ENCODE data around the gene RASGRP1. TPM values are rescaled to one million over a fixed set of nuclear protein-coding genes. Genes with fewer than 3 reads are reported as not detected.

Gene RASGRP1
- total RNA-seq, 1 donor, result 9.5 TPM

DNA sequence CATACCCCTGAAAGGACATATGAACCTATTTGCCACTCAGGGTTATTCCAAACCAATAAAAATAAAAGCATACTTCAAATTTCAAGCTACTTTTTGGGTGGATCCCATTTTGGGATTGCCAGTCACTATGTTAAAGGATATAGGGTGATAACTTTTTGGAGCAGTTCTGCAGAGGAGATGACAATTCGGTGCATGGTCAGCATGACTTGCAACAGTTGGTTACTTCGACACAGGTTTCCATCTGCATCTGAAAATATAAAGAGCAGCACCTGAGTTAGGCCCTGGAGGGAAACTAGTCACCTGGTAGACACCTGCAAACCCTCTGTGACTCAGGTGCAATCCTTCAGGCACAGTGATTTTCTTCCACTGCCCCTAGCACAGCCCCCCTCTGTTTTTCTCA lies 38.5 kb downstream of the RASGRP1 start:
- DNase-seq (ENCODE audit: low read depth), result no peak
- TF ChIP-seq, protein P1, sequence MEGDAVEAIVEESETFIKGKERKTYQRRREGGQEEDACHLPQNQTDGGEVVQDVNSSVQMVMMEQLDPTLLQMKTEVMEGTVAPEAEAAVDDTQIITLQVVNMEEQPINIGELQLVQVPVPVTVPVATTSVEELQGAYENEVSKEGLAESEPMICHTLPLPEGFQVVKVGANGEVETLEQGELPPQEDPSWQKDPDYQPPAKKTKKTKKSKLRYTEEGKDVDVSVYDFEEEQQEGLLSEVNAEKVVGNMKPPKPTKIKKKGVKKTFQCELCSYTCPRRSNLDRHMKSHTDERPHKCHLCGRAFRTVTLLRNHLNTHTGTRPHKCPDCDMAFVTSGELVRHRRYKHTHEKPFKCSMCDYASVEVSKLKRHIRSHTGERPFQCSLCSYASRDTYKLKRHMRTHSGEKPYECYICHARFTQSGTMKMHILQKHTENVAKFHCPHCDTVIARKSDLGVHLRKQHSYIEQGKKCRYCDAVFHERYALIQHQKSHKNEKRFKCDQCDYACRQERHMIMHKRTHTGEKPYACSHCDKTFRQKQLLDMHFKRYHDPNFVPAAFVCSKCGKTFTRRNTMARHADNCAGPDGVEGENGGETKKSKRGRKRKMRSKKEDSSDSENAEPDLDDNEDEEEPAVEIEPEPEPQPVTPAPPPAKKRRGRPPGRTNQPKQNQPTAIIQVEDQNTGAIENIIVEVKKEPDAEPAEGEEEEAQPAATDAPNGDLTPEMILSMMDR (IDR thresholded peaks at IDR 0.05; ENCODE audit: insufficient read depth, low read depth, low read length), result no peak
- no peak overlapping the region for H3K4me3 ChIP-seq (ENCODE audit: low read depth, low read length)

DNA sequence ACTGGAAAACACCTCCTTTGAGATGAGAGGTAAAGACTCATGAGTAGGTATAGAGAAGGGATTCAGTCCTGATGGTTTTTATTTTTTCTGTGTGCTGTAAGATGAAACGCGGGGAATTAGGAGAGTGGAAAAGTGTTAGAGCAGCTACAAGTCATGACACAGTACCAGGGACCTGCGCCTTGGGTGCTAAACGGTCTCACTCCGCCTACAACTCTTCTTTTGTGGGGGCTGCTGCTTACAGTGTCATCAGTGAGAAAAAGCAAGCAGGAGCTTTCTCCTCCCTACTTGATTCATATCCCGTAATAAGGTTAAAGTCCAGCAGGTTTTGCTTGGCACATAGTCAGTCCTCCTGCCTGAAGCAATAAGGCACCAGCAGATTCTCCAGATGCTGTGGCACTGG lies 39.1 kb downstream of the RASGRP1 start:
- DNase-seq (ENCODE audit: low read depth), result no peak
- TF ChIP-seq, protein P1 (IDR thresholded peaks at IDR 0.05; ENCODE audit: insufficient read depth, low read depth, low read length), result no peak
- H3K4me3 ChIP-seq (ENCODE audit: low read depth, low read length), result no peak overlapping the region

- TF ChIP-seq, protein P1 (IDR thresholded peaks at IDR 0.05; ENCODE audit: insufficient read depth, low read depth, low read length), result no peak
- H3K4me3 ChIP-seq (ENCODE audit: low read depth, low read length), result no peak overlapping the region
- no peak for DNase-seq (ENCODE audit: low read depth)
Observed at GRCh38 chr15:38524156-38524555, 40.5 kb downstream of the RASGRP1 start.

- TF ChIP-seq, protein P1 (IDR thresholded peaks at IDR 0.05; ENCODE audit: insufficient read depth, low read depth, low read length), result no peak
- DNase-seq (ENCODE audit: low read depth), result no peak
Observed at GRCh38 chr15:38522922-38523321, 41.7 kb downstream of the RASGRP1 start.

GRCh38 chr15:38521316-38521715 lies 43.3 kb downstream of the RASGRP1 start:
- DNase-seq (ENCODE audit: low read depth), result no peak
- no peak overlapping the region for H3K4me3 ChIP-seq (ENCODE audit: low read depth, low read length)
- TF ChIP-seq, protein P1 (IDR thresholded peaks at IDR 0.05; ENCODE audit: insufficient read depth, low read depth, low read length), result no peak

More at GRCh38 chr15:38522922-38523321, 41.7 kb downstream of the RASGRP1 start:
- H3K4me3 ChIP-seq (ENCODE audit: low read depth, low read length), result no peak overlapping the region

GRCh38 chr15:38520035-38520434 lies 44.6 kb downstream of the RASGRP1 start:
- DNase-seq (ENCODE audit: low read depth), result no peak
- TF ChIP-seq, protein P1 (IDR thresholded peaks at IDR 0.05; ENCODE audit: insufficient read depth, low read depth, low read length), result no peak
- H3K4me3 ChIP-seq (ENCODE audit: low read depth, low read length), result no peak overlapping the region

DNA sequence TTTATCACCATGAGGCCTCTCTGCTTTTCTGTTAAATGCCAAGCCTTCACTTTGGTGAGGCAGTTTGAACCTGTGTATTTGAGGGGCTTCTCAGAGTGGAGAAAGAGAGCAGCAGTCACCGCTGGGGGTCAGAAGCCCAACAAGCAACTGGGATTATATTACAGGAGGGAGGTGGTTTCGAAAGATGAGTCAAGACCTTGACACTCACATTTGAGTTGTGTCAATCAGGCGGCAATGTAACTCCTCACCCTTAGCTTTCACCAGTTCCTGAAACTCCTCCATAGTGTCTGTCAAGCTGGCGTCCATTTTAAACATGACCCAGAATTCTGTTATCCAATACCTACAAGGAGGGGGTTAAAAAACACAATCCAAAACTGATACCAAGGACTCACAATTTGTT lies 46.5 kb downstream of the RASGRP1 start:
- DNase-seq (ENCODE audit: low read depth), result no peak
- H3K4me3 ChIP-seq (ENCODE audit: low read depth, low read length), result no peak overlapping the region
- TF ChIP-seq, protein P1 (IDR thresholded peaks at IDR 0.05; ENCODE audit: insufficient read depth, low read depth, low read length), result no peak
